Lower leg skin (tissue), 3 donors: ENCODE data around the gene NFKBIZ.

Experiments used
- POLR2A ChIP-seq, 2 donors: fragments of 450-650 bp; IDR thresholded peaks; one replicate each; pipeline ENCODE4 v1.6.1; 2016 to 2017; ENCODE audit warnings: antibody characterized with exemption in 2 of 2, mild to moderate bottlenecking in 1 of 2, moderate library complexity in 1 of 2
- TF ChIP-seq, protein P1 (sequence below), 3 donors: fragments of 450-650 bp; IDR thresholded peaks; one replicate each; pipeline ENCODE4 v1.5.1; 2016; ENCODE audit warnings: antibody characterized with exemption in 3 of 3, mild to moderate bottlenecking in 3 of 3, moderate library complexity in 2 of 3

DNA sequence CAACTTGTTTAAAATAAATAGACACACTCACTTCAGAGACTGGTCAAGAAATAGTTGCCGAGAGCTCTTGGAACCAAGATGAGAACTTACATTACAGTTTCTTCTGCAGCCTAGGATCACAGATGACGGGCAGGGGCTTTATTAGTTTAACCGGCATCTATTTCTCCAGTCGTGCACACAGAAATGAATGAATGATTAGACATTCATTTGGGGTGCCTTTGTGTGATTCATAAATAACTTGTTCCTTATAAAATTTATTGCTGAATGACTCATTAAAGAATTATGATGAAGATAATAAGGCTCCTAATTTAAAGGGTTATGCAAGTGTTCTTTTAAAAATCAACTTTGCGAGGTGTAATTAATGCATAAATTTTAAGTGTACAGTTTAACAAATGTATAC lies 20.8 kb downstream of the NFKBIZ start:
- TF ChIP-seq POLR2A (IDR thresholded peaks at IDR 0.05) = no peak
- TF ChIP-seq, protein P1, sequence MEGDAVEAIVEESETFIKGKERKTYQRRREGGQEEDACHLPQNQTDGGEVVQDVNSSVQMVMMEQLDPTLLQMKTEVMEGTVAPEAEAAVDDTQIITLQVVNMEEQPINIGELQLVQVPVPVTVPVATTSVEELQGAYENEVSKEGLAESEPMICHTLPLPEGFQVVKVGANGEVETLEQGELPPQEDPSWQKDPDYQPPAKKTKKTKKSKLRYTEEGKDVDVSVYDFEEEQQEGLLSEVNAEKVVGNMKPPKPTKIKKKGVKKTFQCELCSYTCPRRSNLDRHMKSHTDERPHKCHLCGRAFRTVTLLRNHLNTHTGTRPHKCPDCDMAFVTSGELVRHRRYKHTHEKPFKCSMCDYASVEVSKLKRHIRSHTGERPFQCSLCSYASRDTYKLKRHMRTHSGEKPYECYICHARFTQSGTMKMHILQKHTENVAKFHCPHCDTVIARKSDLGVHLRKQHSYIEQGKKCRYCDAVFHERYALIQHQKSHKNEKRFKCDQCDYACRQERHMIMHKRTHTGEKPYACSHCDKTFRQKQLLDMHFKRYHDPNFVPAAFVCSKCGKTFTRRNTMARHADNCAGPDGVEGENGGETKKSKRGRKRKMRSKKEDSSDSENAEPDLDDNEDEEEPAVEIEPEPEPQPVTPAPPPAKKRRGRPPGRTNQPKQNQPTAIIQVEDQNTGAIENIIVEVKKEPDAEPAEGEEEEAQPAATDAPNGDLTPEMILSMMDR (IDR thresholded peaks at IDR 0.05) = no peak
